Stimulated activated CD8-positive, alpha-beta memory T cell treated with anti-CD3 and anti-CD28 coated beads, Interleukin-4, amount 100 ng/mL, for 48 hours (primary cell): ENCODE measurements around the gene BET1L.

Experiments
- DNase-seq: peaks from one replicate; pipeline ENCODE4 v3.0.0-alpha.2; 2020

BET1L gene

DNA sequence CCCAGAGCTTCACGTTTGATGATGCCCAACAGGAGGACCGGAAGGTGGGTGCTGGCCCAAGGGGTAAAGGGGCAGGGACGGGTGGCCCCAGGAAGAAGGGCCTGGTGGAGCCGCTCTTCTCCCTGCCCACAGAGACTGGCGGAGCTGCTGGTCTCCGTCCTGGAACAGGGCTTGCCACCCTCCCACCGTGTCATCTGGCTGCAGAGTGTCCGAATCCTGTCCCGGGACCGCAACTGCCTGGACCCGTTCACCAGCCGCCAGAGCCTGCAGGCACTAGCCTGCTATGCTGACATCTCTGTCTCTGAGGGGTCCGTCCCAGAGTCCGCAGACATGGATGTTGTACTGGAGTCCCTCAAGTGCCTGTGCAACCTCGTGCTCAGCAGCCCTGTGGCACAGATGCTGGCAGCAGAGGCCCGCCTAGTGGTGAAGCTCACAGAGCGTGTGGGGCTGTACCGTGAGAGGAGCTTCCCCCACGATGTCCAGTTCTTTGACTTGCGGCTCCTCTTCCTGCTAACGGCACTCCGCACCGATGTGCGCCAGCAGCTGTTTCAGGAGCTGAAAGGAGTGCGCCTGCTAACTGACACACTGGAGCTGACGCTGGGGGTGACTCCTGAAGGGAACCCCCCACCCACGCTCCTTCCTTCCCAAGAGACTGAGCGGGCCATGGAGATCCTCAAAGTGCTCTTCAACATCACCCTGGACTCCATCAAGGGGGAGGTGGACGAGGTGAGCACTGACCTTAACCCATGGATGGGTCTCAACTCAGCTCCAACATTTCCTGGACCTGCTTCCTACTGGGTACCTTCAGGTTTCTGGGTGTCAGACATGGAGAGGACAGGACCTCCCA is 2.3 kb upstream of the BET1L start:
- DNase-seq, result peak; percentile 34

- no peak for DNase-seq
Observed at GRCh38 chr11:208917-209260, 1.7 kb upstream of the BET1L start.

- peak; percentile 88 for DNase-seq
Observed at GRCh38 chr11:208181-208916, 1.1 kb upstream of the BET1L start.

- DNase-seq, result no peak
Observed at GRCh38 chr11:207863-208180, 623 bp upstream of the BET1L start.

- peak; percentile 39 for DNase-seq
Observed at GRCh38 chr11:206526-207207, 532 bp downstream of the BET1L start.

DNA sequence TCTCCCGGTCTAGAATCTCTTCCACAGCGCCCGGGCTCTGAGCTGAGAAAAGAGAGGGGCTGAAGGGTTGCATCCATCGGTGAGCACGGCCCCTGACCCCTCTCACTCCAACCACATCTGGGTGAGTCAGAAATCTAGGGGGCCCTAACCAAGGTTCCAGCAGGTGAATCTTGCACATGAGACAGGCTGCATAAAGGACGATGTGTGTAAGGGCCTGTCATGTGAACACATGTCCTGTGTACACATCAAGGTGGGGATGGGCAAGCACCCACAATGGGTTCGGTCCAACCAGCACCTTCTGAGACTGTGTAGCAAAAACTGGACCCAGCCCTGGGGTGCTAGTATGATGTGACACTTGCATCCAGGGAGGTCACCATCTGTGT is 1.2 kb downstream of the BET1L start:
- peak; percentile 25 for DNase-seq

DNA sequence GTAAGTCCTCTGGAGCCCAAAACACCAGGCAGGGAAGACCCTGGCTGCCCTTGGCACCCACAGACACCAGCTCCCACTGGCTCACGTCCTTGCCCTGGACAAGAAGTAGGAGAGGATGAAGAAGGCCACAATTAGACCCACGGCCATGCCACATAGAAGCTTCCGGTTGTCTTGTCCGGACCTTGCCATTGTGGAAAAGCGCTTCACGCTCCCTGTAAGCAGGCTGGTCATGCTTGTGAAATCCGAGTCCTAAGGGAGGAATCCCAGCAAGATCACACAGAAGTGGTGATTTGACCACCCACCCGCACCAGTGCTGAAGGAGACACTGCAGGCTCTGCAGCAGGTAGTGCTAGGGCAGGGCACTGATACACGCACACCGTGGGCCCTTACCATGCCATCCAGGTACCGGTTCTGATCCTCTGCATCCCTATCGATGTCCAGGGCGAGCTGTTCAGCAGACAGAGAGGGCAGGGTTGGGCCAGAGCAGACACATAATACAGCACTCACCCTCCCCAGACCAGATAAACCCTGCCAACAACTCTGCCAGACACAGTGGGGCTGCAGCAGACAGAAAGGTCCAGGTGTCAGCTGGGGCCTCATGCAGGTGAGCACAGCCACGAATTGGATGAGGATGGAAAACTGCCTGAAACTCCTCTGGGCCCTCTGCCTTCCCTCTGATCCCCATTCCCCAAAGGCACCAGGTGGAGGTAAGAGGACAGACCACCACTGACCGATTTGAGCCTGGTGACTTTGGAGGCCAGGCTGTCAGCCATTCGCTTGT is 1.8 kb downstream of the BET1L start:
- DNase-seq, result no peak

DNA sequence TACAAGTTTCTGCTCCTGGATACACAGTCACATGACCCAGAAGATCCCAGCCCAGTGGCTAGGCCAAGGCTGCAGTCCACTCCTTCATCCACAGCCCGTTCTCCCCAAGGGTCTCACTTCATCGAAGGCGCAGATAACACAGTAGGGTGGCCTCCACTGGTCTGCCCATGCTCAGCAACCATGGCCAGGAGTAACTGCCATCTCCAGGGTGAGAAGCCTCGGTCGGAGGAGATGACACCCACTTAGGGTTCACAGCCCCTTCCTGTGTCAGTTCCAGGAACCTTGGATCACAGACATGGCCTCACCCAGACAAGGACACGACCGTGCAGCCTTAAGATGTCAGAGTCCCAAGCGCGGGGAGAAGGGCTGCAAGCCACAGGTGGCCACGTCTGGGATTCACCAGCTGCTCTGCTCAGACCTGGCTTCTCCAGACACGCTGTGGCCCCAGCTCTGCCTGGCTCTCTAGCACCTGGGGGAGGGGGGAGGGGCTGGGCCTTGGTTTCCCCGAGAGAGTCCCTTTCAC is 2.6 kb downstream of the BET1L start:
- DNase-seq, result no peak

GRCh38 chr11:203945-204586 is 3.1 kb downstream of the BET1L start:
- DNase-seq, result no peak

DNA sequence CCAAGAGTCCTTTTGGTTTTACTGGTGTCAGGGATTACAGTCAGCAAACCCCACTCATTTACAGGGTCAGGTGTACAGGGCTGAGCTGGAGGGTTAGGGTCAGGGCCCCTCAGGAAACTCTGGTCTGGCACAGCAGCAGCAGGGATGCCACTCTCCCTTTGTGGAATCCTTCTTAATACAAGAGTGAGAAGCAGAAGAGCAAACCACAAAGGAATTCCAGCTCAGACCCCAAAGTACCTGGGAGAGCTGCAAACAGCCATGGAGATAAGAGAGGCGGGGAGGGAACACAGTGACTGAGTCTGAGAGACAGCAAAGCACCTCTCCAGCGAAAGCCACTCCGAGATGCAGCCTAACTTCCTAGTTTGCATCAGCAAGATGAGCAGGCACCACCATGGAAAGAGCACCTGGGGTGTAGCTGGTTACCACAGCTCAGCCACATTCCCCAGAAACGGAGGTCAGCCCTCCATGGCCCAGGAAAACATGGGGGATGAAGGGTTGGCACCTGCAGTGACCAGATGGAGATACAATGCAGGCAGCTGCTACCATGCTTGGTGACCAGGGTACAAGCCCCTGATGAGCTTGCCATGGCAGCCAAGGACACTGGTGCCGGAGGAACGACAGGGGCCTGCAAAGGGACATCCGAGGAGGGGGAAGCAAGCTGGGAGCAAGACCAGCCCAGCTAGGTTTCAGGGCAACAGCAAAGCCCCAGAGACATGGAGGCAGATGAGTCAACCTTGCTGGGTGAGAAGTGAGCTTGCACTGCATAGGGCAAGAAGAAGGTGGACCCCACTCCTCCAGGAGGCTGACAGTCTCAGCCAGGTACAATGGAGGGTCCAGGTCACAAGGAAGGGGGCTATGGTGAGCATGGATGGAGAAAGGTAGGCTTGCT is 3.9 kb downstream of the BET1L start:
- DNase-seq, result peak; percentile 23

DNA sequence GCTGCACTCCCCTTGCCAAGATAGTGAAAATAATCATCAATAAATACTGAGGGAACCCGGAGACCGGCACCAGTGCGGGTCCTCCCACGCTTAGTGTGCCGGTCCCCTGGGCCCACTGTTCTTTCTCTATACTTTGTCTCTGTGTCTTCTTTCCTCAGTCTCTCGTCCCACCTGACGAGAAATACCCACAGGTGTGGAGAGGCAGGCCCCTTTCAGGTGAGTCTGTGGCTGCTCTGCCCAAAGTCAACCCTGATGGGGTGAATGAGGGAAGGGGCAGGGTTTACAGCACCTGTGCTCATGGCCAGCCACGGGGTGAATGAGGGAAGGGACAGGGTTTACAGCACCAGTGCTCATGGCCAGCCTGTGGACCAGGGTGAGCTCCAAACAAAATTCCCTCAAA is 4.7 kb downstream of the BET1L start:
- peak; percentile 24 for DNase-seq

DNA sequence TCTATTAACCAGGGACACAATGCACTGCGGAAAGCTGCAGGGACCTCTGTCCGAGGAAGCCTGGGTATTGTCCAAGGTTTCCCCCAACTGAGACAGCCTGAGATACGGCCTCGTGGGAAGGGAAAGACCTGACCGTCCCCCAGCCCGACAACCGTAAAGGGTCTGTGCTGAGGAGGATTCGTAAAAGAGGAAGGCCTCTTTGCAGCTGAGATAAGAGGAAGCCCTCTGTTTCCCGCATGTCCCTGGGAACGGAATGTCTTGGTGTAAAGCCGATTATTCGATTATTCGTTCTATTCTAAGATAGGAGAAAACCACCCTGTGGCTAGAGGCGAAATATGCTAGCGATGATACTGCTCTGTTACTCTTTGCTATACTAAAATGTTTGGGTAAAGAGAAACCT is 5.2 kb downstream of the BET1L start:
- peak; percentile 27 for DNase-seq

- no peak for DNase-seq
Observed at GRCh38 chr11:200224-201003, 6.8 kb downstream of the BET1L start.

DNA sequence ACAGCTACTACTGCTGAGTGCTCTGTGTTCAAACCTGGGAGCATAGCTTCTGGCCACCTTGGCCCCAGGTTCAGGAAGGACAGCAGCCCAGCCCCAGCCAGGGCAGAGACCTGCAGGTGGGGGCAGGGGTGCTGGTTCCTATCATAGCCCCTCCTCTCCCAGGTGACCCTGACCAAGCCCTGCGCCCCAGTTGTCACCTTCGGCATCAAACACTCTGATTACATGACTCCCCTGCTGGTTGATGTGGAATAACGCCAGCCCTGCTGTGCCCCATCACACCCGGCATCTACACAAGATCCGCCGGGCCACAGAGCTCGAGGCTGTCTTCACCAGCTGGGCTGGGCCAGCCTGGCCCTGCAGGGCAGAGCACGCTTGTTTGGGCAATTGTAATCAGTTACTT is 7.4 kb downstream of the BET1L start:
- no peak for DNase-seq

GRCh38 chr11:199004-199581 is 8.1 kb downstream of the BET1L start:
- no peak for DNase-seq

DNA sequence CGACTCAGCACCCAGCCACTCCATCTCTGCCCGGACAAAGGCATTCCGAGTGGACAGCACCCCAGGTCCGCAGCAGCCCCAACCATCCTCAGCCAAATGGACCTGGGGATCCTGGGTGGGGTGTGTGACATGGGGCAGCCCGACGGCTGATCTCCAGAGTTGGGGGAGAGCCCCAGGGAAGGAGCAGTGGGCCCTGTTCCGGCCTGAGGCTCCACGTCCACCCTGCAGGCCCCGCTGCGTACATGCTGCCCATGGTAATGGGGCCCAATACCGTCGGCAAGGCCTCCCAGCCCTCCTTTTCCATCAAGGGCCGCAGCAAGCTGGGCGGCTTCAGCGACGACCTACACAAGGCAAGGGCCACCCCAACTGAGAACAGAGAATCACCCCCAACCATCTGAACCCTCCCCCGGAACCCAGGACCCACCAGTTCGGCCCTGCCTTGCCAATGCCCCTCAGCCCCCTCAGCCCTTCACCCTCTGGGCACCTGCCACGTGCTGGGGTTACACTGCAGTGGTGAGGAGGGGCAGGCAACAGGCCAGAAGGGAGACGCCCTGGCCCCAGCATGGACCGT is 8.9 kb downstream of the BET1L start:
- DNase-seq, result no peak

- no peak for DNase-seq
Observed at GRCh38 chr11:197741-198235, 9.4 kb downstream of the BET1L start.

DNA sequence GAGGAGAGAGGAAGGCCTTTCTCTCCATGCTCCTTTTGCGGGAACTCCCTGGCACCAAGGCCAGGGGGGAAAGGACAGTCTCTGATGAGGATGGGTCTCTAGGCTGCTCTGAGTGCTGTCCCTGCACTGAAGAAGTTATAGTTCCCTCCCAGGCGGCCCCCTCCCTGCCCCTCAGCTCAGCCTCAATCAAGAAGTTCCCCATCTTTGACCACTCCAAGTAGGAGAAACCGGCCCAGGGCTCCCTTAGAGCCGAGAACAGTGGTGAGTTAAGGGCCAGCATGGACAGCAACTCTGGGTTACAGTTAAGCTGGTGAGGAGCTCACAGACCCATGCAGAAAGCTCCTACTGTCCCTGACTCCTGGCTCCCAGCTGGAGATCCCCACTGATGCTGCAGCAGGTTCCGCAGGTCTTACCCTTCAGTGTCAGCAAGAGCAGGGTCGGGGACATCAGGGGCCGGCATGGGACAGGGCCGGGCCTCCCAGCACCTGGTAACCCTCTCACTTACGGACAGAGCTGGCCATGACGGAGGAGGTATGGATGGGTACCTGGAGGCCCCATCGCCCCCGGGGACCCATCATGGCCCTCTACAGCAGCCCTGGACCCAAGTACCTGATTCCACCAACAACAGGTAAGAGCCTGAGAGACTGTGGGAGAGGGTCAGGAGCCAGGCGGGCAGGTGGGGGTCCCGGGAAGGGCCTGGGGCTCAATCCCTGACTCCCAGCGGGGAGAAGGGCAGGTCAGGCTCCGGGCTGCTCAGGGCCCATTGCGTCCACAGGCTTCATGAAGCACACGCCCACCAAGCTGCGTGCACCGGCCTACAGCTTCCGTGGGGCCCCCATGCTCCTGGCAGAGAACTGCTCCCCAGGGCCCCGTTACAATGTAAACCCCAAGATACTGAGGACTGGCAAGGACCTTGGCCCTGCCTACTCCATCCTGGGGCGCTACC is 10.1 kb downstream of the BET1L start:
- no peak for DNase-seq
